Measurements from ENCODE around the gene HSD17B10.

The HSD17B10 gene

DNA sequence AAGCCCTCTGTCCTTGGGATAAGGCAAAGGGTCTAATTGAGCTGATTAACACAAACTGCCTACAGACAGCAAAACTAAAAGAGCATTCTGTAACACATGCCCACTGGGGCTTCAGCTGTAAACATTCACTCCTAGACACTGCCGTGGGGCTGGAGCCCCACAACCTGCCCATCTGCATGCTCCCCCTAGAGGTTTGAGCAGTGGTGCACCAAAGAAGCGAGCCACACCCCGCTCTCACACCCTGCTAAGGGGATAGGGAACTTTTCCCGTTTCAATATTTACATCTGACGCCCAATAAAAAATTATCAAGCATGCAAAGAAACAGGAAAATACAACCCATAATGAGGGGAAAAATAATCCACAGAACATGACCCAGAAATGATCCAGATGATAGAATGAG, 46.9 kb upstream of the HSD17B10 start:
- Histone ChIP-seq H3K27ac (ENCODE audit: low read depth, low read length) (no peak overlapping the region), H3K9me2 (replicated peaks; ENCODE audit: insufficient read depth, low read length) (no peaks in the 10 kb centered on the region), H2AFZ (ENCODE audit: low read depth, low read length, severe bottlenecking) (no peak overlapping the region), H3K27me3 (ENCODE audit: low read length) (no peaks in the 10 kb centered on the region), H4K20me1 (ENCODE audit: low read depth, low read length) (no peaks in the 10 kb centered on the region), H3K36me3 (ENCODE audit: low read length) (no peaks in the 10 kb centered on the region), H3K4me3 (ENCODE audit: insufficient read depth, low read length, poor library complexity, severe bottlenecking) (no peak overlapping the region), H3K9ac (ENCODE audit: low read length) (no peak overlapping the region), H3F3A (ENCODE audit: insufficient read depth) (no peaks in the 10 kb centered on the region), H3K79me2 (ENCODE audit: insufficient read depth, low read length) (no peaks in the 10 kb centered on the region), H3K9me3 (ENCODE audit: insufficient read depth, low read length) (no peaks in the 10 kb centered on the region), H3K4me2 (ENCODE audit: low read depth, low read length, poor library complexity, severe bottlenecking) (no peak overlapping the region)
- no peak for TF ChIP-seq EZH2phosphoT487 (conservative IDR thresholded peaks at IDR 0.05; ENCODE audit: low read length)
- TF ChIP-seq, protein P1, sequence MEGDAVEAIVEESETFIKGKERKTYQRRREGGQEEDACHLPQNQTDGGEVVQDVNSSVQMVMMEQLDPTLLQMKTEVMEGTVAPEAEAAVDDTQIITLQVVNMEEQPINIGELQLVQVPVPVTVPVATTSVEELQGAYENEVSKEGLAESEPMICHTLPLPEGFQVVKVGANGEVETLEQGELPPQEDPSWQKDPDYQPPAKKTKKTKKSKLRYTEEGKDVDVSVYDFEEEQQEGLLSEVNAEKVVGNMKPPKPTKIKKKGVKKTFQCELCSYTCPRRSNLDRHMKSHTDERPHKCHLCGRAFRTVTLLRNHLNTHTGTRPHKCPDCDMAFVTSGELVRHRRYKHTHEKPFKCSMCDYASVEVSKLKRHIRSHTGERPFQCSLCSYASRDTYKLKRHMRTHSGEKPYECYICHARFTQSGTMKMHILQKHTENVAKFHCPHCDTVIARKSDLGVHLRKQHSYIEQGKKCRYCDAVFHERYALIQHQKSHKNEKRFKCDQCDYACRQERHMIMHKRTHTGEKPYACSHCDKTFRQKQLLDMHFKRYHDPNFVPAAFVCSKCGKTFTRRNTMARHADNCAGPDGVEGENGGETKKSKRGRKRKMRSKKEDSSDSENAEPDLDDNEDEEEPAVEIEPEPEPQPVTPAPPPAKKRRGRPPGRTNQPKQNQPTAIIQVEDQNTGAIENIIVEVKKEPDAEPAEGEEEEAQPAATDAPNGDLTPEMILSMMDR (IDR thresholded peaks at IDR 0.05; ENCODE audit: insufficient read depth, low read length, poor library complexity, severe bottlenecking), result peak; percentile 10

GRCh38 chrX:53479301-53479700, 45.1 kb upstream of the HSD17B10 start:
- no peak overlapping the region for H3K4me2 ChIP-seq (ENCODE audit: low read depth, low read length, poor library complexity, severe bottlenecking)
- no peak overlapping the region for H3K4me3 ChIP-seq (ENCODE audit: insufficient read depth, low read length, poor library complexity, severe bottlenecking)
- no peak for TF ChIP-seq EZH2phosphoT487 (conservative IDR thresholded peaks at IDR 0.05; ENCODE audit: low read length)
- TF ChIP-seq, protein P1 (IDR thresholded peaks at IDR 0.05; ENCODE audit: insufficient read depth, low read length, poor library complexity, severe bottlenecking), result no peak
- H3K9me2 ChIP-seq (replicated peaks; ENCODE audit: insufficient read depth, low read length), result no peaks in the 10 kb centered on the region
- H2AFZ ChIP-seq (ENCODE audit: low read depth, low read length, severe bottlenecking), result no peak overlapping the region
- no peak overlapping the region for H3K27ac ChIP-seq (ENCODE audit: low read depth, low read length)
- H3K9me3 ChIP-seq (ENCODE audit: insufficient read depth, low read length), result no peaks in the 10 kb centered on the region
- no peaks in the 10 kb centered on the region for H4K20me1 ChIP-seq (ENCODE audit: low read depth, low read length)
- no peaks in the 10 kb centered on the region for H3K36me3 ChIP-seq (ENCODE audit: low read length)
- no peak overlapping the region for H3K9ac ChIP-seq (ENCODE audit: low read length)
- H3F3A ChIP-seq (ENCODE audit: insufficient read depth), result no peaks in the 10 kb centered on the region
- no peaks in the 10 kb centered on the region for H3K79me2 ChIP-seq (ENCODE audit: insufficient read depth, low read length)
- H3K27me3 ChIP-seq (ENCODE audit: low read length), result no peaks in the 10 kb centered on the region

DNA sequence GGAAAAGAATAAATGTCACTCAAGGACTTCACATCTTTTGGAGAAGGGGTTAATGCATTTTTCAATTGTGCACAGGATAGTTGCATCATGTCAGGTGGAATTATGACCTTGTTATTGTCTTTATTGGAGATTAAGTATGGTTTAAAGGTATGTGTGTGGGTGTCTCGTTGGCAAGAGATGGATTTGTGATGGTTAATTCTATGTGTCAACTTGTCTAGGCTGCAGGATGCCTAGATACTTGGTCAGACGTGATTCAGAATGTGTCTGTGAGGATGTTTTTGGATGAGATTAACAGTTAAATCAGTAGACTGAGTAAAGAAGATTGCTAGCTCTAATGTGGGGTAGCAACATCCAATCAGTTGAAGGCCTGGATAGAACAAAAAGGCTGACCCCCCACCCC, 42.2 kb upstream of the HSD17B10 start:
- no peaks in the 10 kb centered on the region for H3K36me3 ChIP-seq (ENCODE audit: low read length)
- TF ChIP-seq, protein P1 (IDR thresholded peaks at IDR 0.05; ENCODE audit: insufficient read depth, low read length, poor library complexity, severe bottlenecking), result no peak
- no peak for TF ChIP-seq EZH2phosphoT487 (conservative IDR thresholded peaks at IDR 0.05; ENCODE audit: low read length)
- H3K9ac ChIP-seq (ENCODE audit: low read length), result no peak overlapping the region
- H3K79me2 ChIP-seq (ENCODE audit: insufficient read depth, low read length), result no peaks in the 10 kb centered on the region
- H3K9me3 ChIP-seq (ENCODE audit: insufficient read depth, low read length), result no peaks in the 10 kb centered on the region
- H3F3A ChIP-seq (ENCODE audit: insufficient read depth), result no peaks in the 10 kb centered on the region
- no peaks in the 10 kb centered on the region for H3K9me2 ChIP-seq (replicated peaks; ENCODE audit: insufficient read depth, low read length)
- no peak overlapping the region for H2AFZ ChIP-seq (ENCODE audit: low read depth, low read length, severe bottlenecking)
- H3K4me2 ChIP-seq (ENCODE audit: low read depth, low read length, poor library complexity, severe bottlenecking), result no peak overlapping the region
- H4K20me1 ChIP-seq (ENCODE audit: low read depth, low read length), result no peaks in the 10 kb centered on the region
- no peak overlapping the region for H3K27ac ChIP-seq (ENCODE audit: low read depth, low read length)
- H3K4me3 ChIP-seq (ENCODE audit: insufficient read depth, low read length, poor library complexity, severe bottlenecking), result no peak overlapping the region
- H3K27me3 ChIP-seq (ENCODE audit: low read length), result no peaks in the 10 kb centered on the region

Data from SU-DHL-6 (cell line).